ENCODE results near the gene SLC41A3.

The SLC41A3 gene

GRCh38 chr3:126087552-126088175, 3.7 kb upstream of the SLC41A3 start:
- no peak overlapping the region for H3K4me3 ChIP-seq (ENCODE audit: low read depth, low read length)
- TF ChIP-seq, protein P1, sequence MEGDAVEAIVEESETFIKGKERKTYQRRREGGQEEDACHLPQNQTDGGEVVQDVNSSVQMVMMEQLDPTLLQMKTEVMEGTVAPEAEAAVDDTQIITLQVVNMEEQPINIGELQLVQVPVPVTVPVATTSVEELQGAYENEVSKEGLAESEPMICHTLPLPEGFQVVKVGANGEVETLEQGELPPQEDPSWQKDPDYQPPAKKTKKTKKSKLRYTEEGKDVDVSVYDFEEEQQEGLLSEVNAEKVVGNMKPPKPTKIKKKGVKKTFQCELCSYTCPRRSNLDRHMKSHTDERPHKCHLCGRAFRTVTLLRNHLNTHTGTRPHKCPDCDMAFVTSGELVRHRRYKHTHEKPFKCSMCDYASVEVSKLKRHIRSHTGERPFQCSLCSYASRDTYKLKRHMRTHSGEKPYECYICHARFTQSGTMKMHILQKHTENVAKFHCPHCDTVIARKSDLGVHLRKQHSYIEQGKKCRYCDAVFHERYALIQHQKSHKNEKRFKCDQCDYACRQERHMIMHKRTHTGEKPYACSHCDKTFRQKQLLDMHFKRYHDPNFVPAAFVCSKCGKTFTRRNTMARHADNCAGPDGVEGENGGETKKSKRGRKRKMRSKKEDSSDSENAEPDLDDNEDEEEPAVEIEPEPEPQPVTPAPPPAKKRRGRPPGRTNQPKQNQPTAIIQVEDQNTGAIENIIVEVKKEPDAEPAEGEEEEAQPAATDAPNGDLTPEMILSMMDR (IDR thresholded peaks at IDR 0.05; ENCODE audit: borderline replicate concordance, insufficient read depth, low read depth, low read length): no peak

DNA sequence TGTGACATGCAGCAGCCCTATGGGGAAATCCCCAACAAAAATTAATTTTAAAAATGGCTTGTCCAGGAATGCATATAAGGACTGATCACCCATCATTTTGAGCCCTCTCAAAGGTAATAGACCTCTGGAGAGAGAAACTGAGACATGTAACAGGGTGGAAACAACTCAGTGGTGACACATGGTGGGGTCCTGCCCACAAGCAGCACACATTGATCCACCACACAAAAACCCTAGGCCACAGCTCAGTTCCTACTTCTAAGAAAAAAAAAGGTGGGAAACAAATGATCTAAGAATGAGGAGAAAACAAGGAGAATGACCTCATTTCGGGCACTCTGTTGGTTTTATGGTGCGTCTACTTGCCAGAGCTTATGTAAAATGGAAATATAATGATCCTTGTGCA, 1.9 kb upstream of the SLC41A3 start:
- H3K4me3 ChIP-seq (ENCODE audit: low read depth, low read length): no peak overlapping the region
- TF ChIP-seq, protein P1 (IDR thresholded peaks at IDR 0.05; ENCODE audit: borderline replicate concordance, insufficient read depth, low read depth, low read length): no peak

GRCh38 chr3:126085276-126085675, 1.4 kb upstream of the SLC41A3 start:
- no peak overlapping the region for H3K4me3 ChIP-seq (ENCODE audit: low read depth, low read length)
- TF ChIP-seq, protein P1 (IDR thresholded peaks at IDR 0.05; ENCODE audit: borderline replicate concordance, insufficient read depth, low read depth, low read length): no peak

- H3K4me3 ChIP-seq (ENCODE audit: low read depth, low read length): no peak overlapping the region
- TF ChIP-seq, protein P1 (IDR thresholded peaks at IDR 0.05; ENCODE audit: borderline replicate concordance, insufficient read depth, low read depth, low read length): no peak
Observed at GRCh38 chr3:126084768-126085180, 850 bp upstream of the SLC41A3 start.

DNA sequence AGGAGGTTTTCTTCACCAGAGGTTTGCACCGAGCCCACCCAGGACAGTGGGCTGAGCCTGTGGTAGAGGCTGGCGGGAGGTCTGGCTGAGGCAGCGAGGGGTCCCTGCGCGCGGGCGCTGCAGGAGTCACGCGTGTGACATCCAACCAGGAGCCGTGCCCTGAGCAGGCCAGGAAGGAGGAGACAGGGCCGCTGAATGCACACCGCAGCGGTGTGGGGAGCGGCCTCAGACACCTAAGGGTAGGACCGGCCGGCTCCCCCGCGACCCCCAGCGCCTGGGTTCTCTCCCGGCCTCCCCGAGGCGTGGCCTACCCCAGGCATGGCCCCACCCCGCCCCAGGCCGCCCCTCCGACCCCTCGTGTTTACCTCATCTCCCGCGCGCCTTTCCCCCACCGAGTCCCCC, 412 bp downstream of the SLC41A3 start:
- peak overlapping the region; percentile 82 for H3K4me3 ChIP-seq (ENCODE audit: low read depth, low read length)
- TF ChIP-seq, protein P1 (IDR thresholded peaks at IDR 0.05; ENCODE audit: borderline replicate concordance, insufficient read depth, low read depth, low read length): no peak

- H3K4me3 ChIP-seq (ENCODE audit: low read depth, low read length): peak overlapping the region; percentile 82
- TF ChIP-seq, protein P1 (IDR thresholded peaks at IDR 0.05; ENCODE audit: borderline replicate concordance, insufficient read depth, low read depth, low read length): no peak
Observed at GRCh38 chr3:126083138-126083445, 832 bp downstream of the SLC41A3 start.

- H3K4me3 ChIP-seq (ENCODE audit: low read depth, low read length): peak overlapping the region; percentile 82
Observed at GRCh38 chr3:126082362-126083137, 1.4 kb downstream of the SLC41A3 start.

More at GRCh38 chr3:126082362-126083137, 1.4 kb downstream of the SLC41A3 start:
- TF ChIP-seq, protein P1 (IDR thresholded peaks at IDR 0.05; ENCODE audit: borderline replicate concordance, insufficient read depth, low read depth, low read length): no peak

Data from GM12875 (cell line).